Fibroblast of pulmonary artery (primary cell): ENCODE results near the gene LZTR1.
A peak's percentile ranks its signal among the peaks of the same experiment; 100 is the strongest.
"Not testable (repeated sequence)": the region's sequence is repeated elsewhere in the genome, so short reads cannot be mapped to it uniquely, and the experiment has no call there.

Source experiments
- DNase-seq: peaks from one replicate; pipeline ENCODE4 v3.0.0-alpha.2; 2010; ENCODE audit warnings: low read depth
- H3K4me3 ChIP-seq: replicated peaks from 2 replicates; pipeline ENCODE4 v1.5.1; 2011; ENCODE audit warnings: low read depth, mild to moderate bottlenecking, control low read depth, low read length, moderate library complexity
- CTCF ChIP-seq: IDR thresholded peaks from 2 replicates; pipeline ENCODE4 v1.5.1; 2011; ENCODE audit warnings: mild to moderate bottlenecking, control low read depth, low read length, inconsistent platforms; ENCODE audit errors: missing control alignments

Gene LZTR1

GRCh38 chr22:20981787-20982562, at the start of gene LZTR1:
TSS of gene LZTR1 (plus strand) at chr22:20982297. CDS start at chr22:20982372, 75 bp downstream.
- peak within 1 kb of the TSS; percentile 74 for H3K4me3 ChIP-seq
- peak; percentile 80 for DNase-seq
- peak; percentile 50 for TF ChIP-seq CTCF

GRCh38 chr22:20933910-20934309, 48.2 kb upstream of the LZTR1 start:
- TF ChIP-seq CTCF = no peak

GRCh38 chr22:20935049-20935448, 47.0 kb upstream of the LZTR1 start:
- H3K4me3 ChIP-seq, DNase-seq: not testable (repeated sequence)

More at GRCh38 chr22:20933910-20934309, 48.2 kb upstream of the LZTR1 start:
- no peak overlapping the region for H3K4me3 ChIP-seq
- DNase-seq = no peak

GRCh38 chr22:20935780-20936539, 46.1 kb upstream of the LZTR1 start:
- not testable (repeated sequence) for H3K4me3 ChIP-seq, DNase-seq

- no peak for DNase-seq
- no peak overlapping the region for H3K4me3 ChIP-seq
- TF ChIP-seq CTCF = no peak
Measured at GRCh38 chr22:20937031-20937793, 44.9 kb upstream of the LZTR1 start.

- no peak for DNase-seq
- TF ChIP-seq CTCF = no peak
- no peak overlapping the region for H3K4me3 ChIP-seq
Measured at GRCh38 chr22:20937794-20938671, 44.1 kb upstream of the LZTR1 start.

- not testable (repeated sequence) for DNase-seq, H3K4me3 ChIP-seq
Measured at GRCh38 chr22:20939457-20940185, 42.5 kb upstream of the LZTR1 start.
